HFFc6 (cell line): Measurements from ENCODE around the gene RAF1. TPM values are rescaled to one million over a fixed set of nuclear protein-coding genes. Genes with fewer than 3 reads are reported as not detected.
A peak's percentile ranks its signal among the peaks of the same experiment; 100 is the strongest.

Experiments
- DNase-seq: peaks from one replicate; pipeline ENCODE4 v3.0.0-alpha.2; 2018
- H3K27ac Mint-ChIP-seq: 2 replicates; pipeline ENCODE4 v1.8.0; 2020; ENCODE audit warnings: mild to moderate bottlenecking, mixed read lengths
- H3K27me3 Mint-ChIP-seq: 2 replicates; pipeline ENCODE4 v1.8.0; 2021; ENCODE audit warnings: mild to moderate bottlenecking, moderate library complexity, mixed read lengths; ENCODE audit not compliant: insufficient read depth
- H3K36me3 Mint-ChIP-seq: 2 replicates; pipeline ENCODE4 v1.8.0; 2021; ENCODE audit warnings: low read depth, mixed read lengths
- H3K4me1 Mint-ChIP-seq: 2 replicates; pipeline ENCODE4 v1.8.0; 2020; ENCODE audit warnings: low read depth, mixed read lengths
- H3K4me3 Mint-ChIP-seq: 2 replicates; pipeline ENCODE4 v1.8.0; 2020; ENCODE audit warnings: mild to moderate bottlenecking, moderate library complexity, mixed read lengths
- H3K9me3 Mint-ChIP-seq: 2 replicates; pipeline ENCODE4 v1.8.0; 2020; ENCODE audit warnings: mild to moderate bottlenecking, mixed read lengths
- CTCF ChIP-seq: fragments of 200-600 bp; sonication (generic); IDR thresholded peaks from 2 replicates; pipeline ENCODE4 v1.5.0; 2021; ENCODE audit warnings: antibody characterized with exemption, mild to moderate bottlenecking
- total RNA-seq, 6 experiments: library from RNA; stranded (reverse); fragmentation: NEBNext Ultra II Directional; extraction: Animal tissue kit (Norgen Biotek cat#: 25700); gene quantifications; 2 replicates in 1 of 6; 3 replicates in 5 of 6; pipeline ENCODE4 v1.2.3, GENCODE V29; 2021

Gene RAF1
- total RNA-seq, 6 experiments from 2014 or later: 78.9 to 97.5 (median 86.8) TPM

- peaks cover 20% of the 10 kb centered on the region for H3K36me3 Mint-ChIP-seq
- DNase-seq: no peak
- H3K27me3 Mint-ChIP-seq: no peaks in the 10 kb centered on the region
These were observed 55.5 kb downstream of the RAF1 start for GRCh38 chr3:12608376-12608775.

GRCh38 chr3:12603969-12604368 is 59.9 kb downstream of the RAF1 start:
- Mint-ChIP-seq H3K27me3 (no peaks in the 10 kb centered on the region), H3K36me3 (peaks cover 31% of the 10 kb centered on the region), H3K4me1 (peaks cover 6% of the 10 kb centered on the region), H3K27ac (no peak overlapping the region), H3K4me3 (no peak overlapping the region), H3K9me3 (no peaks in the 10 kb centered on the region)
- TF ChIP-seq CTCF: no peak
- DNase-seq: no peak

More at GRCh38 chr3:12608376-12608775, 55.5 kb downstream of the RAF1 start:
- Mint-ChIP-seq H3K4me3 (no peak overlapping the region), H3K27ac (no peak overlapping the region), H3K9me3 (no peaks in the 10 kb centered on the region), H3K4me1 (peaks cover 10% of the 10 kb centered on the region)
- no peak for TF ChIP-seq CTCF

GRCh38 chr3:12601072-12601471 is 62.8 kb downstream of the RAF1 start:
- no peak for DNase-seq
- TF ChIP-seq CTCF: no peak
- H3K4me3 Mint-ChIP-seq: no peak overlapping the region
- no peaks in the 10 kb centered on the region for H3K4me1 Mint-ChIP-seq
- H3K27me3 Mint-ChIP-seq: no peaks in the 10 kb centered on the region; the same call in 1 of the 2 replicates
- no peaks in the 10 kb centered on the region for H3K9me3 Mint-ChIP-seq
- H3K36me3 Mint-ChIP-seq: peaks cover 34% of the 10 kb centered on the region
- H3K27ac Mint-ChIP-seq: no peak overlapping the region

GRCh38 chr3:12598890-12599289 is 65.0 kb downstream of the RAF1 start:
- no peak for TF ChIP-seq CTCF
- H3K27ac Mint-ChIP-seq: no peak overlapping the region
- no peaks in the 10 kb centered on the region; the same call in 1 of the 2 replicates for H3K27me3 Mint-ChIP-seq
- DNase-seq: no peak
- no peak overlapping the region for H3K4me3 Mint-ChIP-seq
- no peaks in the 10 kb centered on the region for H3K4me1 Mint-ChIP-seq
- H3K36me3 Mint-ChIP-seq: peaks cover 42% of the 10 kb centered on the region
- H3K9me3 Mint-ChIP-seq: no peaks in the 10 kb centered on the region

- Mint-ChIP-seq H3K36me3 (peaks cover 47% of the 10 kb centered on the region), H3K9me3 (no peaks in the 10 kb centered on the region), H3K27ac (0 out of 2 replicates have a peak overlapping the region, but pooled peaks have one; percentile 23), H3K4me1 (peaks cover 10% of the 10 kb centered on the region), H3K4me3 (no peak overlapping the region), H3K27me3 (peaks cover 2% of the 10 kb centered on the region)
- no peak for TF ChIP-seq CTCF
- no peak for DNase-seq
These were observed 70.4 kb downstream of the RAF1 start for GRCh38 chr3:12593473-12593872.
